A673 (cell line): ENCODE measurements around the gene TLR5. TPM values are rescaled to one million over a fixed set of nuclear protein-coding genes. Genes with fewer than 3 reads are reported as not detected.

Source experiments
- BruUV-seq: library from RNA; stranded (reverse); fragments of 400-500 nt; replicated peaks from 2 replicates; lab custom pipeline; 2021; lab: Mats Ljungman, UMichigan
- CTCF ChIA-PET: fragments of 300-600 bp; sonication (Branson Sonifier 250); formaldehyde crosslinking; loops from one replicate; lab custom pipeline; 2022; ENCODE audit warnings: antibody characterized with exemption; lab: Charles Lee
- POLR2A ChIA-PET: fragments of 300-600 bp; sonication (Branson Sonifier 250); formaldehyde crosslinking; loops from one replicate; lab custom pipeline; 2022; ENCODE audit warnings: antibody characterized with exemption; ENCODE audit not compliant: low non-redundant PET; lab: Charles Lee
- DNase-seq: peaks from one replicate; pipeline ENCODE4 v3.0.0-alpha.2; 2015; ENCODE audit warnings: low spot score
- H3K27ac ChIP-seq: fragments of 200-600 bp; sonication (generic); 2 replicates; pipeline ENCODE4 v1.5.1; 2016; ENCODE audit warnings: mixed run types, low read depth, mild to moderate bottlenecking, mixed read lengths, antibody characterized with exemption, low read length; ENCODE audit not compliant: poor library complexity, severe bottlenecking
- H3K27me3 ChIP-seq: fragments of 200-600 bp; sonication (generic); replicated peaks from 2 replicates; pipeline ENCODE4 v1.6.1; 2017; ENCODE audit warnings: mixed run types, low read depth, mild to moderate bottlenecking, mixed read lengths, antibody characterized with exemption, low read length; ENCODE audit not compliant: insufficient read depth, poor library complexity
- H3K36me3 ChIP-seq: fragments of 200-600 bp; sonication (generic); 2 replicates; pipeline ENCODE4 v1.6.1; 2016; ENCODE audit warnings: mixed run types, mild to moderate bottlenecking, mixed read lengths, antibody characterized with exemption, low read length; ENCODE audit not compliant: insufficient read depth, poor library complexity, severe bottlenecking
- H3K4me1 ChIP-seq: fragments of 200-600 bp; sonication (generic); 2 replicates; pipeline ENCODE4 v1.6.1; 2017; ENCODE audit warnings: mixed run types, mild to moderate bottlenecking, mixed read lengths, antibody characterized with exemption, low read length; ENCODE audit not compliant: insufficient read depth, poor library complexity, severe bottlenecking
- H3K4me3 ChIP-seq: fragments of 200-600 bp; sonication (generic); 2 replicates; pipeline ENCODE4 v1.5.1; 2016; ENCODE audit warnings: low read depth, mixed run types, mild to moderate bottlenecking, mixed read lengths, low read length; ENCODE audit not compliant: poor library complexity, severe bottlenecking
- H3K9me3 ChIP-seq: fragments of 200-600 bp; sonication (generic); 2 replicates; pipeline ENCODE4 v1.6.1; 2016; ENCODE audit warnings: mixed run types, low read depth, mild to moderate bottlenecking, mixed read lengths, antibody characterized with exemption, low read length; ENCODE audit not compliant: poor library complexity, severe bottlenecking
- CTCF ChIP-seq: fragments of 300-800, 200-600 bp; sonication (generic); conservative IDR thresholded peaks from 2 replicates; pipeline ENCODE4 v1.5.1; 2017; ENCODE audit warnings: low read depth, mild to moderate bottlenecking, antibody characterized with exemption, low read length, moderate library complexity, mixed read lengths
- EZH2 ChIP-seq: fragments of 200-600 bp; sonication (generic); IDR thresholded peaks from 2 replicates; pipeline ENCODE4 v1.6.1; 2017; ENCODE audit warnings: borderline replicate concordance, low read depth, mild to moderate bottlenecking, mixed read lengths, antibody characterized with exemption, low read length; ENCODE audit not compliant: poor library complexity, severe bottlenecking
- intact Hi-C: fragments of 100-400 bp; cut with micrococcal nuclease; formaldehyde crosslinking; loops from one replicate; pipeline ENCODE4 v1.10.0; 2022; ENCODE audit not compliant: unreplicated experiment
- total RNA-seq: library from RNA; stranded (reverse); gene quantifications from 2 replicates; pipeline ENCODE4 v1.2.3, GENCODE V29; 2021

Gene TLR5
- total RNA-seq, 1 experiment from 2014 or later = 0.95 TPM

GRCh38 chr1:223143537-223144248 lies 645 bp upstream of the TLR5 start:
- no peaks in the 10 kb centered on the region for H3K27me3 ChIP-seq
- ChIA-PET POLR2A (no interaction called here), CTCF (interaction anchor here (1.0 to 2.3 kb wide), 2 partner anchors 10 to 405 kb away, joined by 3 to 16 read pairs; no protein-coding TSS in a partner anchor)
- DNase-seq = no peak
- BruUV-seq = no TSS peak
- H3K4me3 ChIP-seq = peak overlapping the region; percentile 50
- H3K27ac ChIP-seq = no peak overlapping the region
- H3K4me1 ChIP-seq = peaks cover 15% of the 10 kb centered on the region
- intact Hi-C loops = no loop called here
- no peaks in the 10 kb centered on the region for H3K36me3 ChIP-seq
- TF ChIP-seq CTCF (no peak), EZH2 (no peak)
- H3K9me3 ChIP-seq = peaks cover 3% of the 10 kb centered on the region

- ChIA-PET CTCF (interaction anchor here (2.3 kb wide), 1 partner anchor 9 kb away, joined by 16 read pairs; no protein-coding TSS in a partner anchor), POLR2A (no interaction called here)
- Histone ChIP-seq H3K36me3 (no peaks in the 10 kb centered on the region), H3K4me1 (peaks cover 20% of the 10 kb centered on the region), H3K4me3 (peak overlapping the region; percentile 50), H3K9me3 (peaks cover 3% of the 10 kb centered on the region), H3K27me3 (no peaks in the 10 kb centered on the region), H3K27ac (peak overlapping the region; percentile 27)
- no peak for DNase-seq
- intact Hi-C loops = no loop called here
- no peak for TF ChIP-seq EZH2
- no peak for TF ChIP-seq CTCF
- BruUV-seq = no TSS peak
These were observed 779 bp downstream of the TLR5 start for GRCh38 chr1:223142269-223142668.

- no peak overlapping the region for H3K27ac ChIP-seq
- H3K36me3 ChIP-seq = no peaks in the 10 kb centered on the region
- no TSS peak for BruUV-seq
- ChIA-PET CTCF (interaction anchor here (0.5 to 1.3 kb wide), 2 partner anchors 17 to 292 kb away, joined by 3 read pairs; no protein-coding TSS in a partner anchor), POLR2A (no interaction called here)
- intact Hi-C loops = no loop called here
- H3K27me3 ChIP-seq = no peaks in the 10 kb centered on the region
- DNase-seq = no peak
- H3K4me1 ChIP-seq = peaks cover 26% of the 10 kb centered on the region
- TF ChIP-seq CTCF (no peak), EZH2 (no peak)
- H3K9me3 ChIP-seq = no peaks in the 10 kb centered on the region
- H3K4me3 ChIP-seq = no peak overlapping the region
These were observed 2.2 kb downstream of the TLR5 start for GRCh38 chr1:223140611-223141405.
